Activated CD4-positive, CD25-positive, alpha-beta regulatory T cell treated with anti-CD3 and anti-CD28 coated beads, Interleukin-2, amount 50 U/mL, for 24 hours (primary cell): Measurements from ENCODE around the gene SIRT7.

Experiments used
- ATAC-seq, 2 donors: fragments of 150-1000 bp; cut with Tn5 transposase; one replicate each; pipeline ENCODE4 v1.10.0; 2021; ENCODE audit warnings: mild to moderate bottlenecking in 1 of 2, moderate library complexity in 1 of 2

The SIRT7 gene

DNA sequence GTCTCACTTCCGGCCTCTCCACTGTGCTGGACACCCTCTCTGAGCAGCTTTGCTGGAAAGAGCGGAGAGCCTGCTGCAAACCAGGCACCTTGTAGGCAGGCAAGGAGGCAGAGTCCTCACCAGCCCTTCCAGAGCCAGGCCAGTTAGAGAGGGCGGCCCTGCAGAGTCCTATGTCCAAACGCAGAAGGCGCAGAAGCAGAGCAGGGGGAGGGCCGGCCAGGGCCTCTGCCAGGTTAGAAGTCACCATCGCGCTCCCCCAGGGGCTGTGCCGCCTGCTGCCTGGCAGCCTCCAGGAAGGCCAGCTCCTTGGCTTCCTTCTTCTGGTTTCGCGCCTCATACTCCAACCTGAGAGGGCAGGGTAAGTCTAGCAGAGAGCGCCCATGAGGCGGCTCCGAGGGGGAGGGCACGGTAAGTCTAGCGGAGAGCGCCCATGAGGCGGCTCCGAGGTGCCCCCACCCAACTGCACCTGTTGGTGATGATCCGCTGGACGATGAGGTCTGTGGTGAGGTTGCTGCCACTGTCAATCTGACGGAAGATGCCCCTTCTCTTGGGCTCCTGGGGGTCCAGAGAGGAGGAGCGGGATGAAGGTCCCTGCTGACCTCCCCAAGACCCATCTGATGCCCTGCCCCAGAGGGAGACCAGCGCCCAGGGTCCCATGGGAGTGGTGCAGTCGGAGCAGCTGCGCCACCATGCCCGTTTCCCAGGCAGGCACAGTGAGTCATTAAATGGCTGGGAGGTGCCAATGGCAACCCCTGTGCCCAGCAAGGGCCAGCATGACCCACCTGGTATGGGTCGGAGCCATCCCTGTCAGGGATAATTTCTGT is 13.2 kb downstream of the SIRT7 start:
- ATAC-seq: no peak

DNA sequence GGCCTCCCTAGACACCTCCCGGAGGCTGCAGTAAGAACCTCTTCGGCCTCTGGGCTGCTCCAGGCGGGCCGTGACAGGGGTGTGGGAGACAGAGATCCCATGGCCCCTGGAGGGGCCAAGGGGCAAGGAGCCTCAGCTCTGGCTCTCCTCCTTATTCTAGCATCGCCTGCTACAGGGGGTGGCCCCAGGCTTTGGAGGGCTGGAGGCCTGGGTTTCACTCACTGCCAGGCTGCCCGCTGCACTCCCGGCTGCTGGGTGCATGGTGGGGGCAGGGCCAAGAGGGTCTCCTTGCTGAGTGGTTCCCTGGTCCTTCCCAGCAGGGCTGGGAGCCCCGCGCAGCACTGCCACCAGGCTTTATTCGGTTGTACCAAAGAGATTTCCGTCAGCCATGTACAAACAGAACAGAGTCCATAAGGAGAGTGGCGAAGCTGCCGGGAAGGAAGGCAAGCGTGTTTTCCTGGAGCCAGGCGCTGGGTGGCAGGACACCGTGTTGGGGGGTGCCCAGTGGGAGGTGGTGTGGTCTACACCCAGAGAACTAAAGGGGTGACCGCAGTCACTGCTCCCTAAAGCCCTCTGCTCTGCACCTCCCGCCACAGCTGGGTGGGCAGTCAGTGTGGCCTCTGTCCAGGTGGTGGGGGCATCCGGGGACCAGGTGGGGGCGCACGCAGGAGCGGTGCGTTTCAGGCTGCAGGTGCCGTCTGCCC is 13.9 kb downstream of the SIRT7 start:
- ATAC-seq: no peak

DNA sequence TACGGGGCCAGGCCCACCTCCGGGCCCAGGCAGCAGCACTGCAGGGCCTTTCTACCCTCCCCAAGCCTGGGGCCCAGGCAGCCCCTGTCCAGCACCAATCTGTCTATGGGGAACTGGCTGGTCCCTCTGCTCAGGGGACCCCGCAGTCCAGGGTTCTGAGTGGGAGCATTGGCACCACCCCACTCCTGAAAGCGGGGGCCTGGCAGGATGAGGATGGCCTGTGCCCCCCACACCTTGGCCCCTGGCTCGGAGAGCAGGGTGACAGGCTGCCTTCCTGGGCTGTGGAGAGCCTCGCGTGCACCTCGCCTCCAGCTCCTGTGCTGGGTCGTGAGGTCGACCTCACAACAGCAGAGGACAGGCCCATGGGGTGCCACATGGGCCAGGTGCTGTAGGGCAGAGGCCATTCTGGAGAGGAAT is 14.6 kb downstream of the SIRT7 start:
- ATAC-seq: no peak

DNA sequence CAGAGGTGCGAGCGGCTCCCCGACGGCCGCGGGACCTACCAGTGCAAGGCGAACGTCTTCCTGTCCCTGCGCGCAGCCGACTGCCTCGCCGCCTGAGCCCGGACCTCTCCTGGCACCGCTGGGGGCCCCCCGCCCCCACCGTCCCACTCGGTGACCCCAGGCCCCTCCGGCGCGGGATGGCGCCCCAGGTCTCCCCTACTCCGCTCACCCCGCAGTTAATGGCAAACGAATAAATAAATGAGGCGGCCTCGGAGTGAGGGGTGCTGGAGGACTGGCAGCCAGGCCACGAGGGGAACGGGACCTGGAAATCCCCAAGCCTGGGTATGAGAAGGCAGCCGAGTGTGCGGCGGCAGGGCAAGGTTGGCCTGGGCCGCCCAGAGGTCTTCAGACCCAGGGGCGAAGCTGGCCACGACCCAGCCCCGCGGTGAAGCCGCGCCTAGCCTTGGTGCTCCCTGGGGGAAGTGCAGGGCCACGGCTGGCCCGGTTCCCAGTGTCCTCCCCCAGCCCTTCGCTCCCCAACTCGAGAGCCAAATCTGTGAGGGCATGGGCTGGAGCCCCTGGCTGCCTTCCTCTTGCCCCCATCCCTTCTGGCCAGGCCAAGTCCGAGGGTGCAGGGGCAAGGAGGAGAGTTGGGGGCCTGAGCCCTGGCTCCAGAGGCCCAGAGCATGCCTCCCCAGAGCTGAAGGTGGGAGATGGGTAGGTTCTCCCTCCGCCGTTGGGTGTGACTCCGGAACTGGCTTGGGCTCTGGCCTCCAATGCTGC is 15.1 kb downstream of the SIRT7 start:
- ATAC-seq: peak; percentile 8 to 12

DNA sequence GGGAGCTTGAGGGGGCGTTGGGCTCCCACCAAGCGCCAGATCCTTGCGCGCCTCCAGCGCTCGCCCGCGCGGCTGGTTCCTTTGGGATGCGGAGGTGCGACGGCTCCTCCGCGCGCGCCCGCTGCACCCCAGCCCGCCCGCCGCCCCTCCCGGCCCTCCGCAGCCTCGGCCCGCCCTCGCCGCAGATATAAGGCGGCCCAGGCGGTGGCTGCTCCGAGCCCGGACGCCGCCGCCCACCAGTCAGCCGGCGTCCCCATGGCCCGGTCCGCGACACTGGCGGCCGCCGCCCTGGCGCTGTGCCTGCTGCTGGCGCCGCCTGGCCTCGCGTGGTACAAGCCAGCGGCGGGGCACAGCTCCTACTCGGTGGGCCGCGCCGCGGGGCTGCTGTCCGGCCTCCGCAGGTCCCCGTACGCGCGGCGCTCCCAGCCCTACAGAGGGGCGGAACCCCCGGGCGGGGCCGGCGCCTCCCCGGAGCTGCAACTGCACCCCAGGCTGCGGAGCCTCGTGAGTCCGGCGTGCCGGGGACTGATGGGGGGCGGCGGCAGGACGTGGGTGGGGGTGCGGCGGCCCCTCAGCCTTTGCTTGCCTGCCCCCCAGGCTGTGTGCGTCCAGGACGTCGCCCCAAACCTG is 15.8 kb downstream of the SIRT7 start, which contains the start of gene NPB:
TSS of gene NPB (plus strand) at position 216 of the 630 bp plus-strand sequence. CDS start at position 256, 40 bp downstream.
- peak; percentile 46 to 55 for ATAC-seq

DNA sequence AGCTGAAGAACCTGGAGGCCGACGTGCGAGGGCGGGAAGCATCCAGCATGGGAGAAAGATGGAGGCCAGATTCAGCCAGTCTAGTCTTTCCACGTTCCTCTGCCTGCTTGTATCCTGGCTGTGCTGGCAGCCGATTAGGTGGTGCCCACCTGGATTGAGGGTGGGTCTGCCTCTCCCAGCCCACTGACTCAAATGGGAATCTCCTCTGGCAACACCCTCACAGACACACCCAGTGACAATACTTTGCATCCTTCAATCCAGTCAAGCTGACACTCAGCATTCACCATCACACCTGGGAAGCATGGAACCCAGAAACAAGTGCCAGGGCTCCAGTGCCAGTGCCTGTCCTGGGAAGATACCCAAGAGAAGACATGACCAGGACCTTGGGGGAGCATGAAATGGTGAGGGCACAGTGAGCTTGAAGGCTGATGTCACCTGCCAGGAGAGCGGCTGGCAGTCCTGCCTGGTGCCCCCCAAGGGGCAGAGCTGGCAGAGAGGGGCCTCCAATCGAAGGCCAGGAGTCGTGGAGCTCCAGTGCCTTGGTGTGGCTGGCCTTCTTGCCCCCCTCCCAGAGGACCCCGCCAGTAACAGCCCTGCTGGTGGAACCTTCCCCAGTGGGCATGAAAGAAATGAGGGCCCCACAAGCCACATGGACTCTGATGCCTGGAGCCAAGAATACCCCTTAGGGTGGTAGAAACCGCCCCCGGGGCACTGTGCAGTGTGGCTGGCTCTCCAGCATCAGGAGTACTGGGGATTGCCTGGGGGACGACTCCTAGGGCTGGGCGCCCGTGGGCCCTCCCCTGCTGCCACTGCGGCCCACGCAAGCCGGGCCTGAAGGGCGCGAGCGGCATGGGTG is 16.6 kb downstream of the SIRT7 start:
- ATAC-seq: peak; percentile 14 to 18

DNA sequence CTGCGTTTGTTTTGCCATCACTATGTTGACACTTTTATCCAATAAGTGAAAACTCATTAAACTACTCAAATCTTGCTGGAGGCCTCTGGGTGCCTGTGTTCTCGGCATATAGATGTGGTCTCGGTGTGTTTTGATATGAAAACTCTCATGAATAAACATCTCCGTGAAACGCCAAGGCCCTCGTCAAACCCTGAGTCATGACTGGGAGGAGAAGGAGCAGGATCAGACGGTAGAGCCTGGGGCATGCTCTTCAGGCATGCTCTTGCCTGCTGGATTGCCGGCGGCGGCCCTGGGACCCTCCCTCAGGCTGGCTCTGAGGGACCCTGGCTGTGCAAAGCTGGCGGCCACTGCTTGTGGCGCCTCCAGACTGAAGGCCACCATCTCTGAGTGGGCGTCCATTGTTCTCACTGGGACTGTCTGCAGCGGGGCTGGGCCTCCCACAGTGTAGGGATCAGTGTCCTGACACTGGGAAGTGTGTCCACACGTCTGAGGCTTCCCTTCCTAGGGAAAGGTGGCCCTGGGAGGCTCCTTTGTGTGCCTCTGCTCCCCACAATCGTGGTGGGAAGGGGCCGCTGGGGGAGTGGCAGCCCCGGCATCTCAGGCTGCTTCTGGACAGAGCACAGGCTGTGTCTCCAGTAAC is 17.7 kb downstream of the SIRT7 start:
- ATAC-seq: no peak

DNA sequence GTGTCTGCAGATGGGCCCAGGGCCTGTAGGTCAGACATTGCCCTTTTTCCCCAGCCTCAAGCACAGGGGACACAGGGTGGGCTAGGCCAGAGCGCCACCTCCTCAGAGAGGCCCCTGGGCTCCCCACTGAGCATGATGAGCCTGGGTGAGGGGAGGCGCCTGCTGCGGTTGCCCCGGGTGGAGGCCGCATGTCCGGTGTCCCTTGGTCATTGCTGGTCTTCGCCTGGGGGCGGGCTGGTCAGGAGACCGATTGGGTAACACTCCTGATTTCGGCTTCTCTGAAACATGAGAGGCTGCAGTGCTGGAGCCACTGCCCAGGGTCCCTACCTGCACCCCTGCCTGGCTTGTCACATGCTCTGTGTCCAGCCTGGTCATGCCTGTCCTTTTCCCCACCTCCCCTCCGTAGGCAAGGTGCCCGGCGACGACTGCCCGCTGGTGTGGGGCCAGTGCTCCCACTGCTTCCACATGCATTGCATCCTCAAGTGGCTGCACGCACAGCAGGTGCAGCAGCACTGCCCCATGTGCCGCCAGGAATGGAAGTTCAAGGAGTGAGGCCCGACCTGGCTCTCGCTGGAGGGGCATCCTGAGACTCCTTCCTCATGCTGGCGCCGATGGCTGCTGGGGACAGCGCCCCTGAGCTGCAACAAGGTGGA is 18.3 kb downstream of the SIRT7 start:
- ATAC-seq: no peak

DNA sequence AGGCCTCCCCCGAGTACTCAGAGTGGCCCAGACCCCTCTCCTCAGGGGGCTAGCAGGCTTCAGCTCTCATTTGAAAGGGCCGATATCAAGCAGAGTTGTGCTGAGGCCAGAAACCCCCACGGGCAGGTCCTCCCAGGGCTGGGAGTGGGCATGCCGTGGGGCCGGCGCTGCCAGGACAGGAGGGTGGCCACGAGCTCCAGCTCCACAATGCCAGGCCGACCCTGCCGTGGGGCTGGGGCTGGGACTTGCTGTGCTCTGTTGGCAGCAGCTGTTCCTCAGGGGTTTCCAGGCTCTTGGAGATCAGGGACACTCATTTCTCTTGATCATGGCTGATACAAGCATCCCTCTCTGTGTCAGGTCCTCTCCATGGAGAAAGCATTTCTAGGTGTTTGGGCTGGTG is 19.1 kb downstream of the SIRT7 start:
- no peak for ATAC-seq

DNA sequence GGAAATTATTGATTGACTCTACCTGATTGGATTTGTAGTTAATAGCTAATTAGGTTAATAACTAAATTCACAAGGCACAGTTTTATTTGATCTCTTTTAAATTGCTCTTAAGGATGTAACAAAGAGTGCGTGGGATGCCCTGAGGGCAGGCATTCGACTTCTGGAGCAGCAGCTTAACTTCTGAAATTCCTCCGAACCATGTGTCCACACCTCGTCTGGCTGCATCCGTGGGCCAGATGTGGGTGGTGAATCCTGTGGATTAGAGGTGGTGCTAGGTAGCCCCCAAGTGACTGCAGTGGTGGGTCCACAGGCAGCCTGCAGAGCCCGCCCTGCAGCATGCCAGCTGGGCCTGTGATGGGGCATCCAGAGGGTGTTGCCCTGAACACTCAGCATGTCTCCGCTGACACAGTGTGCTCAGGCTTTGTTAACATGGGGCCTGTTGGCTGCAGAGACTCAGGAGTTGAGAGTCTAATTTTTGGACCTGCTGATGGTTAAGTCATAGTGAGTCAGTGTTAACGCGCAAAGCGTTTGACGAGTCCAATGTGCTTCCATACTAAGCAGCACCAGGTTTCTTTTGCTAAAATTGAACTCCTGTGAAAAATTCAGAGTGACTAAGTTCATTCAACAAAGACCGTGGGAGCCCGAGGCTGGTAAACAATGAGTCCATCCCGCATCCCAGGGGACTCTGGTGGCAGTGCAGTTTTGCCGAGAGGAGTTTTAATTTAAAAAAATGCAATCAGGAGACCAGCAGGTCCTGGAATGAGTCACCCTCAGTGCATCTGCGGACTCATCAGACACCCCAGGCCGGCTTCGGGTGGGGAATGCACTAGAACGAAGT is 19.7 kb downstream of the SIRT7 start:
- ATAC-seq: no peak

DNA sequence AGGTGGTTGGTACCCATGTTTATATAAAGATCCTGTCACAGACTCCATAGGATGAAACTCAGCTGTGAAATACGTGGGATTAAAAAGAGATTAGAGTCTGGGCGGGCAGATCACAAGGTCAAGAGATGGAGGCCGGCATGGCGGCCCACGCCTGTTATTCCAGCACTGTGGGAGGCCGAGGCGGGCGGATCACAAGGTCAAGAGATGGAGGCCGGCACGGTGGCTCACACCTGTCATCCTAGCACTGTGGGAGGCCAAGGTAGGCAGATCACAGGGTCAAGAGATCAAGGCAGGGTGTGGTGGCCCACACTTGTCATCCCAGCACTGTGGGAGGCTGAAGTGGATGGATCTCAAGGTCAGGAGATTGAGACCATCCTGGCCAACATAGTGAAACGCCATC is 22.6 kb downstream of the SIRT7 start:
- ATAC-seq: no peak

DNA sequence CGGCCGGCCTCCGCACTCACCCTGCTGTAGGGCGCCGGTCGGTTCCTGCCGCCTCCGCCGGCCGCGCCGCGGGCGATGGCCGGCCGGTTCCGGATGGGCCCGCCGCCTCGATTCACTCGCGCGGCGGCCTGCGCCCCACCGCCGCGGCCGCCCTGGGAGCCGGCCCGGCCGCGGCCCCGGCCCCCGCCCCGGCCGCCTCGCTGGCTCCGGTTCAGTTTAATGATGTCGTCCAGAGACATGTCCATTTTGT is 26.7 kb downstream of the SIRT7 start:
- ATAC-seq: peak in 1 of 2 donors; percentile 0

DNA sequence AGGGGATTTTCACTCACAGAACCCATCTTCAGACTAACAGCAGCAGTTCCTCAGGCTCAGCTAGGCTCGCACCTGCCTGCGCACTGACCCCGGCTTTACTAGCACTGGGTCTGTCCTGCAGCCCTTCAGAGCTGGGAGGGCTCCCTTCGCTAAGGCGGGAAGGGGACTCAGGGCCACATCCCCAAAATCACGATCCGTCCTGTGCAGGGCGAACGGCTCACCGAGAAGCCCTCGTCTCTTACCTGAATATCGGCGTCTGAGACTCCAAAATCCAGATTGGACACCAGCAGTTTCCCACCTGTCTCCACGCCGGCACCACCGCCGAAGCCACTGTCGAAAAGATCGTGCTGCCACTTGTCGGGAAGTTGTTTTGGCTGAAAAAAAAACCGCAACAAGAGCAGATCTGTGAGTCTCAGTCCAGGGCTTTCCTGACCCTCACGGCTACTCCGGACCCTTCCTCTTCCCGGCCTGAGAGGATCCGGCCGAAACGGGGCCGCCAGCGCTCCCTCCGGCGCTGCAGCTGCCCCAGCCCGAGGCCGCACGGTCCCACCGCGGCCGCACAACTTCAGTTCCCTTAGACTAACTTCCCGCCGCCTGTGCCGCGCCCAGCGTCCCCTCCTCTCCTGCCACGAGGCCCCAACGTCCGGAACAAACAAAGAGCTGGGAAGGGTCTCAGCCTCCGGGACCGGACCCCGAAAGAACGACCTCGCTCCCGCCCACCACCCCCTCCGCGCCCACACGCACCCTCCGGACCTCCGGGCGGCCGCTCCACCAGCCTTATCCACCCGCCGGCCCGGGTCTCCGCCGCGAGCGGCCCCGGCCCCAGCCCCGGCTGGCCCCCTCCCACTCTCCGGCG is 27.3 kb downstream of the SIRT7 start:
- ATAC-seq: no peak

DNA sequence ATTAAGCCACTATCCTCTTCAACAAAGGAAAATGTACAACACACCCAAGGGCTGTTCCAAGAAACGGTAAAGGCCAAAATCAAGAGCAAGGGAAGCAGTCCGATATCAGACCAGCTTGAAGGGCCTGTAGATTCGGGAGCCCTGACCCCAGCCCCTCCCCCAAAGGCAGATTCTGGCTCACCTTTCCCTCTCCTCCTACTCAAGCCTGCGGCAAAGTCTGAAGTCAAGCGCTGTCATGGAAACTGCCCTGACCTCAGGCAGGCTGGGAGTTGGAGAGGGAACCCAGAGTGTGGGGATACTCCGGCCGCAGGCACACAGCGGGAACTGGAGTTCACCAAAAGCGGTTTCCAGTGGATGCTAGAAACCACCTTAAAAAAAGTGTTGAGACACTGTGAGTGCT is 28.4 kb downstream of the SIRT7 start:
- ATAC-seq: no peak

DNA sequence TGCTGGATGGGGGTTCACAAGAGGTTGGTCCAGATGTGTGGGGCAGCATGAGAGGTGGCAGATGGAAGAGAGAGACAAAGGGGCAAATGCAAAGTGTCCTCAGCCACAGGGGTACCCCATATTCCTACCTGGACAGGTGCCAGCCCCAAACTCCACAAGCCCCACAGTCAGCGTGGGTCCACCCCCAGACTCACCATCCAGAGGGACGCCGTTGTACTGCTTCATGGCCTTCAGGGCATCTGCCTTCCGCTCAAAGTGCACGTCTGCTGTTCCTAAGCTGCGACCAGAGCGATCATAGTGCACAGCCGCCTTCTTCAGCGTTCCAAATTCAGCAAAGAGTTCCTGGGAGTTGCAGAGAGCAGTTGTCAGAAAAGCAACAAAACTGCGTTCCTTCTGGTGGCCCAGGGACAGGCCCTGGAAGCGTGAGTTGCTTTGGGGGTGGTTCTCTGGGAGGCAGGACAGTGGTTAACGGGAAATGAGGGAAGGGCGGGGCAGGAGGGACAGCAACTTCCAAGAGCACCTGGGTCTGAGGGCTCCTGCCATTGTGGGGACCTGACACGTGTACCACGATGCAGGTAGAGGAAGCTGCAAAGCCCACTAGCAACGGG is 28.9 kb downstream of the SIRT7 start:
- ATAC-seq: no peak

DNA sequence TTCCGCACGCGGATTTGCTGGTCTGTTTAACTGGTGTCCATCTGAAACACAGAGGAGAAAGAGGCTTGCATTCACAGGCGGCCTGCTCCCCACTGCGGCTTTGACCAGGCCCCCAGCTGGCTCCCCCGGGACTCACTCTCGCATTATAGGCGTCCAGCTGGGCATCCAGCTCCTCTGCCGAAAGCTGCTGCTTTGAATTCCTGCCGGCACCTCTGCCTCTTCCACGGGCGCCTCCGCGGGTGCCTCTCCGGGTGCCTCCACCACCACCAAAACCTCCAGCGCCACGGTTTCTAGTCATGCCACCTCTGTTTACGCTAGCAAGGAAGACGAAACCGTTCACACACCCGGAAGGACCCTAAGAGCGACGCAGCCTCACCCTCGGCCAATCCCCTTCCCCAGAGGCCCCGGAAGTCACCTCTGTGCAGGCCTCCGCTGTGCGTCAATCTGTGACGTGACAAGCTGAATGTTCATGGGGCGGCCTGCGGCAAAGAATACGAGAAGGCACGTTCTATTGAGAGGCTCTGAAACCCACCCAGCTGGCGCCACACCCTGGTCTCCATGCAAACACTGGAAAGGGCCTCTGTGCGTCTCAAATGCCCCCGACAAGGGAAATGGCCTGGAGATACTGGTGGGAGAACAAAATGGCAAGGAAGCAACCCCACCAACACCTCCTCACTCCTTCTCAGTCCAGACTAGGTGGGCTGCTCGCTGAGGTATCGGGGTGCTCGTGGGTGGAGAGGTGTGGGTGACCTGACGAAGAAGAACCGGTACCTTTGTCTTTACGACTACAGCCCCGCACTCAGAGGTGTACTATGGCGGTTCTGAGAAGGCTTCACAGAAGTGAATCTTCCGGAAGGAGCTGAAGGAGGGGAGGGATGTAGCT is 29.6 kb downstream of the SIRT7 start:
- ATAC-seq: no peak

DNA sequence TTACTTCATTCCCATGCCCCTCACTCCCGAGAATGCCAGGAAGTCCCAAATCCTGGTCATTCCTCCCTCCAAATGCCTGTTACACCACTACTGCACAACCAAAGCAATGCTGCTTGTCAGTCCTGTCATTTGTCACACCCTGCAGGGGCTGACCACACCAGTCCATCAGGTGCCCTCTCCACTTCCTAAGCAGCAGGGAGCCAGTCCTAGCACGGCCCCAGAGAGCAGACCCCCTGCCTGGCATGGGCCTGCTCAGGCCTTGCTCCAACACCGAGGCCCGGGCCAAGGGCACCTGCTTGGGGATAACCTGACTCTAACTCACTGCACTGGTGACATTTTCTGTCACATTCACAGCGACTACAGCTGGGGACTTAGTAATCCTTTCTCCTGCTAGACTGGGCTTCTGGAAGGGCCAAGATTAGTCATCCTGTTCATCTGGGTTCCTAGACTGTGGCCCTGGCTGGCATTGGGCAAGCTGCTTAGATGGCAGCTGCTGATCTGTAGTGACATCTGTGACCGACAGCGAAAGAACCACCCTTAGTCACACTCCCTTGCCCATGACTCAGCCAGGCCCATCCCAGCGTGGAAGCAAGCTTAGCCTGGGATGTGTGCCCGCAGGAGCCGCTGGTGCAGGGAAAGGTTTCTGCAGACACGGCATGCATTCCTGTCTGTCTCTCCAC is 32.0 kb downstream of the SIRT7 start:
- ATAC-seq: no peak
